ENCODE measurements around the gene NOTCH1.
"Not testable (repeated sequence)": the region's sequence is repeated elsewhere in the genome, so short reads cannot be mapped to it uniquely, and the experiment has no call there.

NOTCH1 gene

GRCh38 chr9:136545965-136546696, at the start of gene NOTCH1:
NOTCH1 (minus strand) TSS chr9:136546048; CDS start chr9:136545786, 262 bp downstream.
- peak; percentile 94 for DNase-seq

GRCh38 chr9:136594492-136594891, 48.6 kb upstream of the NOTCH1 start:
- no peak for DNase-seq

- DNase-seq: no peak
Observed at GRCh38 chr9:136593581-136593980, 47.7 kb upstream of the NOTCH1 start.

GRCh38 chr9:136592666-136593065, 46.8 kb upstream of the NOTCH1 start:
- no peak for DNase-seq

GRCh38 chr9:136590821-136591752, 45.2 kb upstream of the NOTCH1 start:
- no peak for DNase-seq

- DNase-seq: no peak
Observed at GRCh38 chr9:136589766-136590763, 44.2 kb upstream of the NOTCH1 start.

GRCh38 chr9:136588663-136589464, 43.0 kb upstream of the NOTCH1 start:
- no peak for DNase-seq

GRCh38 chr9:136587944-136588662, 42.3 kb upstream of the NOTCH1 start:
- no peak for DNase-seq

GRCh38 chr9:136587145-136587943, 41.5 kb upstream of the NOTCH1 start:
- DNase-seq: peak; percentile 61

- no peak for DNase-seq
Observed at GRCh38 chr9:136586391-136586953, 40.6 kb upstream of the NOTCH1 start.

GRCh38 chr9:136585531-136586120, 39.8 kb upstream of the NOTCH1 start:
- DNase-seq: no peak

- no peak for DNase-seq
Observed at GRCh38 chr9:136584934-136585333, 39.1 kb upstream of the NOTCH1 start.

- no peak for DNase-seq
Observed at GRCh38 chr9:136584401-136584932, 38.6 kb upstream of the NOTCH1 start.

- no peak for DNase-seq
Observed at GRCh38 chr9:136582977-136583735, 37.3 kb upstream of the NOTCH1 start.

- no peak for DNase-seq
Observed at GRCh38 chr9:136581614-136582447, 36.0 kb upstream of the NOTCH1 start.

GRCh38 chr9:136579650-136580219, 33.9 kb upstream of the NOTCH1 start:
- DNase-seq: not testable (repeated sequence)

All from fibroblast of skin of right quadriceps (primary cell).